Mesendoderm (in vitro differentiated cells): ENCODE measurements around the gene ANKS1A.

Source experiments
- DNase-seq: peaks from one replicate; pipeline ENCODE4 v3.0.0; 2013
- H2AK5ac ChIP-seq: 2 replicates; pipeline ENCODE4 v1.6.1; 2013; ENCODE audit warnings: low read length, inconsistent platforms
- H2BK120ac ChIP-seq: 2 replicates; pipeline ENCODE4 v1.6.1; 2013; ENCODE audit warnings: low read depth, mild to moderate bottlenecking, low read length, moderate library complexity, mixed read lengths
- H2BK15ac ChIP-seq: replicated peaks from 2 replicates; pipeline ENCODE4 v1.6.1; 2013; ENCODE audit warnings: low read depth, mild to moderate bottlenecking, moderate library complexity
- H2BK5ac ChIP-seq: 2 replicates; pipeline ENCODE4 v1.6.1; 2013; ENCODE audit warnings: low read length, inconsistent platforms
- H3K18ac ChIP-seq: 2 replicates; pipeline ENCODE4 v1.6.1; 2013; ENCODE audit warnings: mild to moderate bottlenecking, low read length, mixed read lengths
- H3K23ac ChIP-seq: one replicate; pipeline ENCODE4 v1.6.1; 2013; ENCODE audit warnings: low read length
- H3K27ac ChIP-seq: 2 replicates; pipeline ENCODE4 v1.5.1; 2013; ENCODE audit warnings: low read depth, mild to moderate bottlenecking, inconsistent platforms, low read length, moderate library complexity
- H3K27me3 ChIP-seq: 2 replicates; pipeline ENCODE4 v1.6.1; 2013; ENCODE audit warnings: low read length, control low read depth, mild to moderate bottlenecking, inconsistent platforms; ENCODE audit not compliant: insufficient read depth, poor library complexity
- H3K36me3 ChIP-seq: 2 replicates; pipeline ENCODE4 v1.6.1; 2013; ENCODE audit warnings: low read length, inconsistent platforms; ENCODE audit not compliant: control insufficient read depth, insufficient read depth
- H3K4ac ChIP-seq: one replicate; pipeline ENCODE4 v1.6.1; 2013; ENCODE audit warnings: low read depth, mild to moderate bottlenecking, low read length, moderate library complexity
- H3K4me1 ChIP-seq: 2 replicates; pipeline ENCODE4 v1.6.1; 2013; ENCODE audit warnings: low read depth, low read length, inconsistent platforms; ENCODE audit not compliant: control insufficient read depth
- H3K4me2 ChIP-seq: 2 replicates; pipeline ENCODE4 v1.6.1; 2013; ENCODE audit warnings: low read length
- H3K4me3 ChIP-seq: 2 replicates; pipeline ENCODE4 v1.5.1; 2013; ENCODE audit warnings: mild to moderate bottlenecking, low read length
- H3K56ac ChIP-seq: one replicate; pipeline ENCODE4 v1.6.1; 2013; ENCODE audit warnings: low read length
- H3K79me1 ChIP-seq: 2 replicates; pipeline ENCODE4 v1.6.1; 2013; ENCODE audit warnings: low read length, inconsistent platforms
- H3K79me2 ChIP-seq: 2 replicates; pipeline ENCODE4 v1.6.1; 2013; ENCODE audit warnings: mild to moderate bottlenecking, low read length; ENCODE audit not compliant: control insufficient read depth, insufficient read depth
- H3K9ac ChIP-seq: 2 replicates; pipeline ENCODE4 v1.6.1; 2013; ENCODE audit warnings: low read length, inconsistent platforms
- H4K5ac ChIP-seq: one replicate; pipeline ENCODE4 v1.6.1; 2013; ENCODE audit warnings: low read length
- H4K8ac ChIP-seq: one replicate; pipeline ENCODE4 v1.6.1; 2013; ENCODE audit warnings: low read depth, mild to moderate bottlenecking, control low read depth, low read length, moderate library complexity
- WGBS: extraction: QIAGEN DNeasy Blood & Tissue Kit; methylation state at CpG from one replicate; pipeline ENCODE4 v1.1.7; 2013; ENCODE audit warnings: low lambda C conversion rate, missing lambda C conversion rate; ENCODE audit not compliant: insufficient coverage; ENCODE audit errors: extremely low coverage; 5-methylcytosine and 5-hydroxymethylcytosine counted together

The ANKS1A gene

GRCh38 chr6:35073766-35074471 lies 184.9 kb downstream of the ANKS1A start:
- no peak overlapping the region for H2BK15ac ChIP-seq
- no peak for DNase-seq
- no peak overlapping the region for H3K4me3 ChIP-seq
- no CpG with 5 or more reads among the region's 20 CpGs for WGBS
- no peak overlapping the region for H4K5ac ChIP-seq
- no peak overlapping the region for H3K18ac ChIP-seq
- H3K27me3 ChIP-seq, result no peaks in the 10 kb centered on the region
- no peak overlapping the region for H4K8ac ChIP-seq
- no peak overlapping the region for H3K9ac ChIP-seq
- H2AK5ac ChIP-seq, result no peak overlapping the region
- H3K56ac ChIP-seq, result no peak overlapping the region
- no peak overlapping the region for H3K4ac ChIP-seq
- no peak overlapping the region for H3K27ac ChIP-seq
- no peak overlapping the region for H3K4me2 ChIP-seq
- H3K79me2 ChIP-seq, result no peaks in the 10 kb centered on the region
- no peaks in the 10 kb centered on the region for H3K79me1 ChIP-seq
- no peak overlapping the region for H2BK120ac ChIP-seq
- H3K4me1 ChIP-seq, result peaks cover 20% of the 10 kb centered on the region
- H2BK5ac ChIP-seq, result no peak overlapping the region
- no peaks in the 10 kb centered on the region for H3K36me3 ChIP-seq
- H3K23ac ChIP-seq, result no peak overlapping the region

GRCh38 chr6:35076997-35077712 lies 188.1 kb downstream of the ANKS1A start:
- Histone ChIP-seq H3K4me1 (peaks cover 12% of the 10 kb centered on the region), H3K27me3 (no peaks in the 10 kb centered on the region), H3K9ac (no peak overlapping the region), H3K79me1 (no peaks in the 10 kb centered on the region), H3K4me3 (no peak overlapping the region), H2BK120ac (no peak overlapping the region), H4K8ac (no peak overlapping the region), H3K36me3 (no peaks in the 10 kb centered on the region), H2BK15ac (no peak overlapping the region), H3K56ac (no peak overlapping the region), H4K5ac (no peak overlapping the region), H3K18ac (no peak overlapping the region), H3K4ac (no peak overlapping the region), H2AK5ac (no peak overlapping the region), H3K27ac (no peak overlapping the region), H3K79me2 (no peaks in the 10 kb centered on the region), H3K4me2 (no peak overlapping the region), H3K23ac (no peak overlapping the region), H2BK5ac (no peak overlapping the region)
- no CpG with 5 or more reads among the region's 17 CpGs for WGBS
- peak; percentile 39 for DNase-seq

GRCh38 chr6:35077713-35078105 lies 188.7 kb downstream of the ANKS1A start:
- no peak overlapping the region for H3K18ac ChIP-seq
- no peaks in the 10 kb centered on the region for H3K79me2 ChIP-seq
- H3K79me1 ChIP-seq, result no peaks in the 10 kb centered on the region
- no peak overlapping the region for H3K4me2 ChIP-seq
- no peak overlapping the region for H3K23ac ChIP-seq
- DNase-seq, result no peak
- H4K8ac ChIP-seq, result no peak overlapping the region
- no peak overlapping the region for H2AK5ac ChIP-seq
- WGBS, result no CpG with 5 or more reads among the region's 11 CpGs
- no peak overlapping the region for H3K27ac ChIP-seq
- no peak overlapping the region for H3K56ac ChIP-seq
- no peak overlapping the region for H2BK15ac ChIP-seq
- no peak overlapping the region for H3K4ac ChIP-seq
- H2BK120ac ChIP-seq, result no peak overlapping the region
- no peaks in the 10 kb centered on the region for H3K36me3 ChIP-seq
- H3K4me1 ChIP-seq, result peaks cover 12% of the 10 kb centered on the region
- no peak overlapping the region for H3K9ac ChIP-seq
- no peak overlapping the region for H2BK5ac ChIP-seq
- no peak overlapping the region for H4K5ac ChIP-seq
- no peak overlapping the region for H3K4me3 ChIP-seq
- H3K27me3 ChIP-seq, result no peaks in the 10 kb centered on the region

- Histone ChIP-seq H2BK5ac (no peak overlapping the region), H3K27ac (no peak overlapping the region), H3K23ac (no peak overlapping the region), H3K56ac (no peak overlapping the region), H3K79me1 (no peaks in the 10 kb centered on the region), H3K4me3 (no peak overlapping the region), H4K8ac (no peak overlapping the region), H2BK120ac (no peak overlapping the region), H3K36me3 (no peaks in the 10 kb centered on the region), H3K4ac (no peak overlapping the region), H3K9ac (no peak overlapping the region), H3K79me2 (no peaks in the 10 kb centered on the region), H3K4me2 (no peak overlapping the region), H2BK15ac (no peak overlapping the region), H3K18ac (no peak overlapping the region), H3K4me1 (peaks cover 10% of the 10 kb centered on the region), H2AK5ac (no peak overlapping the region), H3K27me3 (no peaks in the 10 kb centered on the region), H4K5ac (no peak overlapping the region)
- WGBS, result no CpG with 5 or more reads among the region's 20 CpGs
- DNase-seq, result no peak
These were observed 189.3 kb downstream of the ANKS1A start for GRCh38 chr6:35078226-35078850.

GRCh38 chr6:35078896-35079295 lies 189.8 kb downstream of the ANKS1A start:
- Histone ChIP-seq H3K4me1 (peaks cover 10% of the 10 kb centered on the region), H4K8ac (no peak overlapping the region), H3K79me1 (no peaks in the 10 kb centered on the region), H3K56ac (no peak overlapping the region), H4K5ac (no peak overlapping the region), H2BK15ac (no peak overlapping the region), H3K23ac (no peak overlapping the region), H3K4ac (no peak overlapping the region), H3K18ac (no peak overlapping the region), H2BK120ac (no peak overlapping the region), H3K27ac (no peak overlapping the region), H3K27me3 (no peaks in the 10 kb centered on the region), H2BK5ac (no peak overlapping the region), H3K4me3 (no peak overlapping the region), H3K9ac (no peak overlapping the region), H2AK5ac (no peak overlapping the region), H3K36me3 (no peaks in the 10 kb centered on the region), H3K4me2 (no peak overlapping the region), H3K79me2 (no peaks in the 10 kb centered on the region)
- no CpG with 5 or more reads among the region's 11 CpGs for whole genome bisulfite sequencing
- no peak for DNase-seq
